HEK293 (cell line): ENCODE results near the gene SLC5A4.
A peak's percentile ranks its signal among the peaks of the same experiment; 100 is the strongest.

Experiments used
- BCL11B ChIP-seq: fragments of 450-650 bp; formaldehyde crosslinking; IDR thresholded peaks from 2 replicates; pipeline ENCODE4 v1.5.1; 2016; ENCODE audit warnings: low read depth, missing biosample characterization, missing genetic modification characterization
- EGR2 ChIP-seq: fragments of 450-650 bp; formaldehyde crosslinking; IDR thresholded peaks from 2 replicates; pipeline ENCODE4 v1.5.1; 2016; ENCODE audit warnings: low read depth, missing biosample characterization, missing genetic modification characterization
- GLIS1 ChIP-seq: fragments of 450-650 bp; formaldehyde crosslinking; IDR thresholded peaks from 2 replicates; pipeline ENCODE4 v1.5.1; 2016; ENCODE audit warnings: missing biosample characterization, missing genetic modification characterization
- HOXA7 ChIP-seq: sonication (generic); formaldehyde crosslinking; IDR thresholded peaks from 2 replicates; pipeline ENCODE4 v1.8.1; 2022; ENCODE audit warnings: missing genetic modification reagents, borderline replicate concordance
- HOXC10 ChIP-seq: sonication (generic); formaldehyde crosslinking; IDR thresholded peaks from 2 replicates; pipeline ENCODE4 v1.8.1; 2023; ENCODE audit warnings: mild to moderate bottlenecking, missing genetic modification reagents
- MZF1 ChIP-seq: fragments of 450-650 bp; formaldehyde crosslinking; IDR thresholded peaks from 2 replicates; pipeline ENCODE4 v1.5.1; 2017; ENCODE audit warnings: missing biosample characterization, missing genetic modification characterization, borderline replicate concordance
- PRDM6 ChIP-seq: fragments of 450-650 bp; formaldehyde crosslinking; IDR thresholded peaks from 2 replicates; pipeline ENCODE4 v1.5.1; 2017; ENCODE audit warnings: missing biosample characterization, missing genetic modification characterization
- SP2 ChIP-seq: fragments of 450-650 bp; formaldehyde crosslinking; IDR thresholded peaks from 2 replicates; pipeline ENCODE4 v1.5.1; 2016; ENCODE audit warnings: missing biosample characterization, missing genetic modification characterization
- YY2 ChIP-seq: fragments of 450-650 bp; formaldehyde crosslinking; IDR thresholded peaks from 2 replicates; pipeline ENCODE4 v1.5.1; 2016; ENCODE audit warnings: missing biosample characterization, missing genetic modification characterization
- ZNF184 ChIP-seq: fragments of 450-650 bp; IDR thresholded peaks from 2 replicates; pipeline ENCODE4 v1.5.1; 2018; ENCODE audit warnings: missing biosample characterization, mild to moderate bottlenecking, missing genetic modification characterization
- ZNF211 ChIP-seq: fragments of 450-650 bp; formaldehyde crosslinking; IDR thresholded peaks from 2 replicates; pipeline ENCODE4 v1.5.1; 2016; ENCODE audit warnings: low read depth, missing biosample characterization, missing genetic modification characterization
- ZNF248 ChIP-seq: fragments of 450-650 bp; formaldehyde crosslinking; IDR thresholded peaks from 2 replicates; pipeline ENCODE4 v1.5.1; 2017; ENCODE audit warnings: missing biosample characterization, missing genetic modification characterization
- ZNF426 ChIP-seq: fragments of 450-650 bp; formaldehyde crosslinking; IDR thresholded peaks from 2 replicates; pipeline ENCODE4 v1.5.1; 2017; ENCODE audit warnings: missing biosample characterization, missing genetic modification characterization, mild to moderate bottlenecking, inconsistent platforms, moderate library complexity
- ZNF449 ChIP-seq: fragments of 450-650 bp; formaldehyde crosslinking; IDR thresholded peaks from 2 replicates; pipeline ENCODE4 v1.5.1; 2017; ENCODE audit warnings: missing biosample characterization, mild to moderate bottlenecking, missing genetic modification characterization, moderate library complexity
- ZNF48 ChIP-seq: fragments of 450-650 bp; formaldehyde crosslinking; IDR thresholded peaks from 2 replicates; pipeline ENCODE4 v1.5.1; 2016; ENCODE audit warnings: missing biosample characterization, missing genetic modification characterization
- ZNF501 ChIP-seq: fragments of 450-650 bp; formaldehyde crosslinking; IDR thresholded peaks from 2 replicates; pipeline ENCODE4 v1.5.1; 2016; ENCODE audit warnings: missing biosample characterization, missing genetic modification characterization
- ZNF548 ChIP-seq: fragments of 450-650 bp; formaldehyde crosslinking; IDR thresholded peaks from 2 replicates; pipeline ENCODE4 v1.5.1; 2016; ENCODE audit warnings: missing biosample characterization, missing genetic modification characterization
- ZNF585B ChIP-seq: fragments of 450-650 bp; formaldehyde crosslinking; IDR thresholded peaks from 2 replicates; pipeline ENCODE4 v1.5.1; 2016; ENCODE audit warnings: missing biosample characterization, missing genetic modification characterization
- ZNF600 ChIP-seq: fragments of 450-650 bp; formaldehyde crosslinking; IDR thresholded peaks from 2 replicates; pipeline ENCODE4 v1.5.1; 2016; ENCODE audit warnings: missing biosample characterization, missing genetic modification characterization
- ZNF623 ChIP-seq: fragments of 450-650 bp; formaldehyde crosslinking; IDR thresholded peaks from 2 replicates; pipeline ENCODE4 v1.5.1; 2016; ENCODE audit warnings: missing biosample characterization, missing genetic modification characterization
- ZNF624 ChIP-seq: fragments of 450-650 bp; formaldehyde crosslinking; IDR thresholded peaks from 2 replicates; pipeline ENCODE4 v1.5.1; 2017; ENCODE audit warnings: missing biosample characterization, missing genetic modification characterization
- ZNF626 ChIP-seq: fragments of 450-650 bp; sonication (Bioruptor Pico); formaldehyde crosslinking; IDR thresholded peaks from 2 replicates; pipeline ENCODE4 v1.5.1; 2018; ENCODE audit warnings: missing biosample characterization, missing genetic modification characterization, inconsistent platforms
- ZNF704 ChIP-seq: fragments of 450-650 bp; formaldehyde crosslinking; IDR thresholded peaks from 2 replicates; pipeline ENCODE4 v1.5.1; 2016; ENCODE audit warnings: missing biosample characterization, missing genetic modification characterization
- ZNF777 ChIP-seq: fragments of 450-650 bp; formaldehyde crosslinking; IDR thresholded peaks from 2 replicates; pipeline ENCODE4 v1.5.1; 2017; ENCODE audit warnings: missing biosample characterization, missing genetic modification characterization, borderline replicate concordance
- ZXDB ChIP-seq: fragments of 450-650 bp; formaldehyde crosslinking; IDR thresholded peaks from 2 replicates; pipeline ENCODE4 v1.5.1; 2016; ENCODE audit warnings: missing biosample characterization, missing genetic modification characterization
- TF ChIP-seq, protein P1 (sequence below): fragments of 450-650 bp; formaldehyde crosslinking; IDR thresholded peaks from 2 replicates; pipeline ENCODE4 v1.5.1; 2016; ENCODE audit warnings: missing biosample characterization, missing genetic modification characterization
- TF ChIP-seq, protein P2 (sequence below): fragments of 450-650 bp; formaldehyde crosslinking; IDR thresholded peaks from 2 replicates; pipeline ENCODE4 v1.5.1; 2017; ENCODE audit warnings: missing biosample characterization, missing genetic modification characterization
- TF ChIP-seq, protein P3 (sequence below): fragments of 450-650 bp; formaldehyde crosslinking; IDR thresholded peaks from 2 replicates; pipeline ENCODE4 v1.5.1; 2016; ENCODE audit warnings: missing biosample characterization, missing genetic modification characterization
- TF ChIP-seq, protein P4 (sequence below): fragments of 450-650 bp; formaldehyde crosslinking; IDR thresholded peaks from 2 replicates; pipeline ENCODE4 v1.5.1; 2016; ENCODE audit warnings: missing biosample characterization, missing genetic modification characterization

The SLC5A4 gene

GRCh38 chr22:32204040-32204855 lies 50.9 kb downstream of the SLC5A4 start (continued):
- TF ChIP-seq ZNF585B (tag by site-specific recombination) (no peak), GLIS1 (tag by site-specific recombination) (0 out of 2 replicates have a peak, but pooled peaks have one; percentile 38), ZNF704 (no peak), ZNF626 (tag by site-specific recombination) (no peak), SP2 (tag by site-specific recombination) (peak; percentile 49), BCL11B (tag by site-specific recombination) (no peak), HOXA7 (CRISPR knock-in tag) (no peak), ZNF548 (tag by site-specific recombination) (no peak), ZXDB (0 out of 2 replicates have a peak, but pooled peaks have one; percentile 28), HOXC10 (no peak), ZNF48 (no peak), ZNF623 (tag by site-specific recombination) (no peak), YY2 (tag by site-specific recombination) (no peak), MZF1 (tag by site-specific recombination) (no peak), ZNF211 (tag by site-specific recombination) (no peak), ZNF600 (tag by site-specific recombination) (0 out of 2 replicates have a peak, but pooled peaks have one; percentile 15), ZNF777 (tag by site-specific recombination) (no peak), ZNF624 (no peak), ZNF449 (tag by site-specific recombination) (no peak), ZNF248 (tag by site-specific recombination) (no peak), ZNF184 (tag by site-specific recombination) (no peak), PRDM6 (no peak), ZNF426 (tag by site-specific recombination) (no peak), ZNF501 (tag by site-specific recombination) (0 out of 2 replicates have a peak, but pooled peaks have one; percentile 8), EGR2 (tag by site-specific recombination) (peak; percentile 85)
- TF ChIP-seq, protein P1, sequence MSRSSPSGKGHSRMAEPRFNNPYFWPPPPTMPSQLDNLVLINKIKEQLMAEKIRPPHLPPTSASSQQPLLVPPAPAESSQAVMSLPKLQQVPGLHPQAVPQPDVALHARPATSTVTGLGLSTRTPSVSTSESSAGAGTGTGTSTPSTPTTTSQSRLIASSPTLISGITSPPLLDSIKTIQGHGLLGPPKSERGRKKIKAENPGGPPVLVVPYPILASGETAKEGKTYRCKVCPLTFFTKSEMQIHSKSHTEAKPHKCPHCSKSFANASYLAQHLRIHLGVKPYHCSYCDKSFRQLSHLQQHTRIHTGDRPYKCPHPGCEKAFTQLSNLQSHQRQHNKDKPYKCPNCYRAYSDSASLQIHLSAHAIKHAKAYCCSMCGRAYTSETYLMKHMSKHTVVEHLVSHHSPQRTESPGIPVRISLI (tag by site-specific recombination), result no peak
- TF ChIP-seq, protein P2, sequence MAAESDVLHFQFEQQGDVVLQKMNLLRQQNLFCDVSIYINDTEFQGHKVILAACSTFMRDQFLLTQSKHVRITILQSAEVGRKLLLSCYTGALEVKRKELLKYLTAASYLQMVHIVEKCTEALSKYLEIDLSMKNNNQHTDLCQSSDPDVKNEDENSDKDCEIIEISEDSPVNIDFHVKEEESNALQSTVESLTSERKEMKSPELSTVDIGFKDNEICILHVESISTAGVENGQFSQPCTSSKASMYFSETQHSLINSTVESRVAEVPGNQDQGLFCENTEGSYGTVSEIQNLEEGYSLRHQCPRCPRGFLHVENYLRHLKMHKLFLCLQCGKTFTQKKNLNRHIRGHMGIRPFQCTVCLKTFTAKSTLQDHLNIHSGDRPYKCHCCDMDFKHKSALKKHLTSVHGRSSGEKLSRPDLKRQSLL (tag by site-specific recombination), result no peak
- TF ChIP-seq, protein P3, sequence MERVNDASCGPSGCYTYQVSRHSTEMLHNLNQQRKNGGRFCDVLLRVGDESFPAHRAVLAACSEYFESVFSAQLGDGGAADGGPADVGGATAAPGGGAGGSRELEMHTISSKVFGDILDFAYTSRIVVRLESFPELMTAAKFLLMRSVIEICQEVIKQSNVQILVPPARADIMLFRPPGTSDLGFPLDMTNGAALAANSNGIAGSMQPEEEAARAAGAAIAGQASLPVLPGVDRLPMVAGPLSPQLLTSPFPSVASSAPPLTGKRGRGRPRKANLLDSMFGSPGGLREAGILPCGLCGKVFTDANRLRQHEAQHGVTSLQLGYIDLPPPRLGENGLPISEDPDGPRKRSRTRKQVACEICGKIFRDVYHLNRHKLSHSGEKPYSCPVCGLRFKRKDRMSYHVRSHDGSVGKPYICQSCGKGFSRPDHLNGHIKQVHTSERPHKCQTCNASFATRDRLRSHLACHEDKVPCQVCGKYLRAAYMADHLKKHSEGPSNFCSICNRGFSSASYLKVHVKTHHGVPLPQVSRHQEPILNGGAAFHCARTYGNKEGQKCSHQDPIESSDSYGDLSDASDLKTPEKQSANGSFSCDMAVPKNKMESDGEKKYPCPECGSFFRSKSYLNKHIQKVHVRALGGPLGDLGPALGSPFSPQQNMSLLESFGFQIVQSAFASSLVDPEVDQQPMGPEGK (tag by site-specific recombination), result peak; percentile 84
- TF ChIP-seq, protein P4, sequence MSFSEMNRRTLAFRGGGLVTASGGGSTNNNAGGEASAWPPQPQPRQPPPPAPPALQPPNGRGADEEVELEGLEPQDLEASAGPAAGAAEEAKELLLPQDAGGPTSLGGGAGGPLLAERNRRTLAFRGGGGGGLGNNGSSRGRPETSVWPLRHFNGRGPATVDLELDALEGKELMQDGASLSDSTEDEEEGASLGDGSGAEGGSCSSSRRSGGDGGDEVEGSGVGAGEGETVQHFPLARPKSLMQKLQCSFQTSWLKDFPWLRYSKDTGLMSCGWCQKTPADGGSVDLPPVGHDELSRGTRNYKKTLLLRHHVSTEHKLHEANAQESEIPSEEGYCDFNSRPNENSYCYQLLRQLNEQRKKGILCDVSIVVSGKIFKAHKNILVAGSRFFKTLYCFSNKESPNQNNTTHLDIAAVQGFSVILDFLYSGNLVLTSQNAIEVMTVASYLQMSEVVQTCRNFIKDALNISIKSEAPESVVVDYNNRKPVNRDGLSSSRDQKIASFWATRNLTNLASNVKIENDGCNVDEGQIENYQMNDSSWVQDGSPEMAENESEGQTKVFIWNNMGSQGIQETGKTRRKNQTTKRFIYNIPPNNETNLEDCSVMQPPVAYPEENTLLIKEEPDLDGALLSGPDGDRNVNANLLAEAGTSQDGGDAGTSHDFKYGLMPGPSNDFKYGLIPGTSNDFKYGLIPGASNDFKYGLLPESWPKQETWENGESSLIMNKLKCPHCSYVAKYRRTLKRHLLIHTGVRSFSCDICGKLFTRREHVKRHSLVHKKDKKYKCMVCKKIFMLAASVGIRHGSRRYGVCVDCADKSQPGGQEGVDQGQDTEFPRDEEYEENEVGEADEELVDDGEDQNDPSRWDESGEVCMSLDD (tag by site-specific recombination), result peak; percentile 43; the same call in 1 of the 2 replicates
